A549 (cell line): ENCODE results near the gene LUZP2.

ENCODE experiments used
- FOSL2 ChIP-seq, 2 experiments: fragments of 450-650 bp in 1 of 2; fragments of >200 bp in 1 of 2; sonication (Bioruptor Twin) in 1 of 2; formaldehyde crosslinking; IDR thresholded peaks; 2 replicates each; pipeline versions ENCODE4 v1.5.0 to v1.6.1; 2016 to 2020; ENCODE audit warnings: mild to moderate bottlenecking in 1 of 2, moderate library complexity in 1 of 2
- MYC ChIP-seq: IDR thresholded peaks from 2 replicates; pipeline ENCODE4 v1.6.1; 2012; ENCODE audit warnings: mild to moderate bottlenecking, inconsistent platforms, low read length, improper control_type of control experiment, borderline replicate concordance
- POLR2A ChIP-seq: IDR thresholded peaks from 2 replicates; pipeline ENCODE4 v1.6.1; 2012; ENCODE audit warnings: mild to moderate bottlenecking, low read length
- RAD21 ChIP-seq, 2 experiments: fragments of >200 bp in 1 of 2; sonication (Bioruptor Twin) in 1 of 2; formaldehyde crosslinking in 1 of 2; IDR thresholded peaks in 1 of 2; conservative IDR thresholded peaks in 1 of 2; 2 replicates in 1 of 2; 3 replicates in 1 of 2; pipeline ENCODE4 v1.6.1; 2012 to 2018; ENCODE audit warnings: inconsistent platforms in 1 of 2
- RFX5 ChIP-seq: fragments of 450-650 bp; IDR thresholded peaks from 2 replicates; pipeline ENCODE4 v1.7.1; 2014; ENCODE audit warnings: antibody characterized with exemption, mild to moderate bottlenecking, moderate library complexity
- TF ChIP-seq, protein P1 (sequence below): fragments of >200 bp; sonication (Bioruptor Twin); formaldehyde crosslinking; IDR thresholded peaks from 3 replicates; pipeline ENCODE4 v1.5.1; 2016
- TF ChIP-seq, protein P2 (sequence below): IDR thresholded peaks from 2 replicates; pipeline ENCODE4 v1.6.1; 2012
- TF ChIP-seq, protein P3 (sequence below): fragments of 200-600 bp; sonication (generic); IDR thresholded peaks from 2 replicates; pipeline ENCODE4 v1.6.1; 2016; ENCODE audit warnings: antibody characterized with exemption, mild to moderate bottlenecking, moderate library complexity

DNA sequence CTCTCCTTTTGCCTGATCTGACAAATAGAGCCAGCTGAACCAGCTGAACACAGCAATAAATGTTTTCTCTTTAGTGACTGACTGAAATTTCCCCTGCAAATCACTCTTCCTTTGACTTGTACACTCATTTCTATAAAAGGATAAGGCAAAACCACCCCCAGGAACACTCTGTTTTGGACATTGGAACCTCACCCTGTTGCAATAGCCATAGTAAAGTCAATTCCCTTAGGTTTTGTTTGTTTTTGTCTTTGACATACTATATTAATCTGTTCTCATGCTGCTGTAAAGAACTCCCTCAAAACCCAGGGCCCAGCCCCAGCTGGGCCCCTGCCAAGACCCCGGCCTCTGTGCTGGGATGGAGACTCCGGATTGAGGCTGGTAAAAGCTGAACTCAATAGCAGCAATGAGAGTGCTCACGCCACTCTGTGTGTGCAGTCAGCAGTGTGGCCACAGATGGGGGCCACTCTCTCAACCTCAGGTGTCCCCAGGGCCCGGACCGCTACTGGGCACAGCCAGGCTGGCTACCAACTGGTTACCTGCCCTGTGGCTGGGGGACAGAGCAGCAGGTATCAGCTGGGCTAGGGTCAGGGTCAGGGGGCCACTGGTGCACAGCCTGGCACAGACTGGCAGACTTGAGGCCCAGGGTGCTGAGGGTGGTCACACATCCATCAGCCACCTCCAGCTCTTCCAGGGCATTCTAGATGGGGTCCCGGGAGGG is 597.4 kb downstream of the LUZP2 start:
- TF ChIP-seq POLR2A (no peak), RAD21 (conservative IDR thresholded peaks at IDR 0.05 in 1 of 2, IDR thresholded peaks at IDR 0.05 in 1 of 2) (no peak), RFX5 (no peak), MYC (no peak), FOSL2 (IDR thresholded peaks at IDR 0.05) (no peak), FOSL2 (CRISPR knock-in tag; IDR thresholded peaks at IDR 0.05) (no peak)
- TF ChIP-seq, protein P1, sequence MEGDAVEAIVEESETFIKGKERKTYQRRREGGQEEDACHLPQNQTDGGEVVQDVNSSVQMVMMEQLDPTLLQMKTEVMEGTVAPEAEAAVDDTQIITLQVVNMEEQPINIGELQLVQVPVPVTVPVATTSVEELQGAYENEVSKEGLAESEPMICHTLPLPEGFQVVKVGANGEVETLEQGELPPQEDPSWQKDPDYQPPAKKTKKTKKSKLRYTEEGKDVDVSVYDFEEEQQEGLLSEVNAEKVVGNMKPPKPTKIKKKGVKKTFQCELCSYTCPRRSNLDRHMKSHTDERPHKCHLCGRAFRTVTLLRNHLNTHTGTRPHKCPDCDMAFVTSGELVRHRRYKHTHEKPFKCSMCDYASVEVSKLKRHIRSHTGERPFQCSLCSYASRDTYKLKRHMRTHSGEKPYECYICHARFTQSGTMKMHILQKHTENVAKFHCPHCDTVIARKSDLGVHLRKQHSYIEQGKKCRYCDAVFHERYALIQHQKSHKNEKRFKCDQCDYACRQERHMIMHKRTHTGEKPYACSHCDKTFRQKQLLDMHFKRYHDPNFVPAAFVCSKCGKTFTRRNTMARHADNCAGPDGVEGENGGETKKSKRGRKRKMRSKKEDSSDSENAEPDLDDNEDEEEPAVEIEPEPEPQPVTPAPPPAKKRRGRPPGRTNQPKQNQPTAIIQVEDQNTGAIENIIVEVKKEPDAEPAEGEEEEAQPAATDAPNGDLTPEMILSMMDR = no peak
- TF ChIP-seq, protein P2, sequence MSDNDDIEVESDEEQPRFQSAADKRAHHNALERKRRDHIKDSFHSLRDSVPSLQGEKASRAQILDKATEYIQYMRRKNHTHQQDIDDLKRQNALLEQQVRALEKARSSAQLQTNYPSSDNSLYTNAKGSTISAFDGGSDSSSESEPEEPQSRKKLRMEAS = no peak
- TF ChIP-seq, protein P3, sequence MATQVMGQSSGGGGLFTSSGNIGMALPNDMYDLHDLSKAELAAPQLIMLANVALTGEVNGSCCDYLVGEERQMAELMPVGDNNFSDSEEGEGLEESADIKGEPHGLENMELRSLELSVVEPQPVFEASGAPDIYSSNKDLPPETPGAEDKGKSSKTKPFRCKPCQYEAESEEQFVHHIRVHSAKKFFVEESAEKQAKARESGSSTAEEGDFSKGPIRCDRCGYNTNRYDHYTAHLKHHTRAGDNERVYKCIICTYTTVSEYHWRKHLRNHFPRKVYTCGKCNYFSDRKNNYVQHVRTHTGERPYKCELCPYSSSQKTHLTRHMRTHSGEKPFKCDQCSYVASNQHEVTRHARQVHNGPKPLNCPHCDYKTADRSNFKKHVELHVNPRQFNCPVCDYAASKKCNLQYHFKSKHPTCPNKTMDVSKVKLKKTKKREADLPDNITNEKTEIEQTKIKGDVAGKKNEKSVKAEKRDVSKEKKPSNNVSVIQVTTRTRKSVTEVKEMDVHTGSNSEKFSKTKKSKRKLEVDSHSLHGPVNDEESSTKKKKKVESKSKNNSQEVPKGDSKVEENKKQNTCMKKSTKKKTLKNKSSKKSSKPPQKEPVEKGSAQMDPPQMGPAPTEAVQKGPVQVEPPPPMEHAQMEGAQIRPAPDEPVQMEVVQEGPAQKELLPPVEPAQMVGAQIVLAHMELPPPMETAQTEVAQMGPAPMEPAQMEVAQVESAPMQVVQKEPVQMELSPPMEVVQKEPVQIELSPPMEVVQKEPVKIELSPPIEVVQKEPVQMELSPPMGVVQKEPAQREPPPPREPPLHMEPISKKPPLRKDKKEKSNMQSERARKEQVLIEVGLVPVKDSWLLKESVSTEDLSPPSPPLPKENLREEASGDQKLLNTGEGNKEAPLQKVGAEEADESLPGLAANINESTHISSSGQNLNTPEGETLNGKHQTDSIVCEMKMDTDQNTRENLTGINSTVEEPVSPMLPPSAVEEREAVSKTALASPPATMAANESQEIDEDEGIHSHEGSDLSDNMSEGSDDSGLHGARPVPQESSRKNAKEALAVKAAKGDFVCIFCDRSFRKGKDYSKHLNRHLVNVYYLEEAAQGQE = no peak
